HEK293 (cell line): Measurements from ENCODE around the gene CNKSR2.

Experiments used
- CTCF ChIP-seq: fragments of 450-650 bp; formaldehyde crosslinking; IDR thresholded peaks from 2 replicates; pipeline ENCODE4 v1.5.1; 2016; ENCODE audit warnings: missing biosample characterization, missing genetic modification characterization
- KLF7 ChIP-seq: fragments of 450-650 bp; formaldehyde crosslinking; IDR thresholded peaks from 2 replicates; pipeline ENCODE4 v1.5.1; 2016; ENCODE audit warnings: missing biosample characterization, missing genetic modification characterization, borderline replicate concordance
- MYNN ChIP-seq: fragments of 450-650 bp; formaldehyde crosslinking; IDR thresholded peaks from 2 replicates; pipeline ENCODE4 v1.5.1; 2016; ENCODE audit warnings: missing biosample characterization, missing genetic modification characterization, borderline replicate concordance
- PRDM10 ChIP-seq: fragments of 450-650 bp; formaldehyde crosslinking; IDR thresholded peaks from 2 replicates; pipeline ENCODE4 v1.5.1; 2016; ENCODE audit warnings: missing biosample characterization, missing genetic modification characterization
- PRDM4 ChIP-seq: fragments of 450-650 bp; formaldehyde crosslinking; IDR thresholded peaks from 2 replicates; pipeline ENCODE4 v1.5.1; 2017; ENCODE audit warnings: missing biosample characterization, missing genetic modification characterization
- ZBTB49 ChIP-seq: fragments of 450-650 bp; formaldehyde crosslinking; IDR thresholded peaks from 2 replicates; pipeline ENCODE4 v1.5.1; 2016; ENCODE audit warnings: missing biosample characterization, missing genetic modification characterization, low read depth
- ZNF146 ChIP-seq: fragments of 450-650 bp; formaldehyde crosslinking; IDR thresholded peaks from 2 replicates; pipeline ENCODE4 v1.5.1; 2016; ENCODE audit warnings: missing biosample characterization, missing genetic modification characterization
- ZNF184 ChIP-seq: fragments of 450-650 bp; IDR thresholded peaks from 2 replicates; pipeline ENCODE4 v1.5.1; 2018; ENCODE audit warnings: missing biosample characterization, mild to moderate bottlenecking, missing genetic modification characterization
- ZNF266 ChIP-seq: fragments of 450-650 bp; formaldehyde crosslinking; IDR thresholded peaks from 2 replicates; pipeline ENCODE4 v1.5.1; 2016; ENCODE audit warnings: missing biosample characterization, missing genetic modification characterization, low read depth
- ZNF292 ChIP-seq: fragments of 450-650 bp; formaldehyde crosslinking; IDR thresholded peaks from 2 replicates; pipeline ENCODE4 v1.5.1; 2016; ENCODE audit warnings: low read depth, missing biosample characterization, missing genetic modification characterization, borderline replicate concordance
- ZNF426 ChIP-seq: fragments of 450-650 bp; formaldehyde crosslinking; IDR thresholded peaks from 2 replicates; pipeline ENCODE4 v1.5.1; 2017; ENCODE audit warnings: missing biosample characterization, missing genetic modification characterization, mild to moderate bottlenecking, inconsistent platforms, moderate library complexity
- TF ChIP-seq, protein P1 (sequence below): fragments of 450-650 bp; formaldehyde crosslinking; IDR thresholded peaks from 2 replicates; pipeline ENCODE4 v1.5.1; 2016; ENCODE audit warnings: missing biosample characterization, missing genetic modification characterization
- TF ChIP-seq, protein P2 (sequence below): sonication (generic); formaldehyde crosslinking; IDR thresholded peaks from 2 replicates; pipeline ENCODE4 v1.8.1; 2022; ENCODE audit warnings: mild to moderate bottlenecking, moderate library complexity, missing genetic modification reagents

DNA sequence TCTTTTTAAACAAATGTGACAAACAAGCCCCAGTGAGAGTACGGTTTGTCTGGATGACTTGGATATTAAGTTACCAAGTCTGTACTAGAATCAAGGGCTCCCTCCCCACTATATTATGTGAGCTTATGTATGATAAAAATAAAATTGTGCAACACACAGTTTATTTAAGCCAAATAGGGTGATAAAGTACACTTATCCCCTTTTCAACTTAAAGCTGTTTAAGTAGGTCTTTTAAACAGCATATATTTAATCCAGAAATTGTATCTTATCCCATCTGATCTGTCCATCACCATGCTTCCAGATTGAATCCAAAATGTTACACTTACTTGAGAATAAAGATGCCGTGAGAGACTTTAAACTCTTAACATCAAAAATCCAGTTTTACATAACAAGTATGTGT is 285.9 kb downstream of the CNKSR2 start:
- TF ChIP-seq CTCF (tag by site-specific recombination) = no peak
- TF ChIP-seq PRDM4 = no peak
- no peak for TF ChIP-seq ZNF146 (tag by site-specific recombination)
- TF ChIP-seq PRDM10 (tag by site-specific recombination) = no peak
- no peak for TF ChIP-seq ZNF184 (tag by site-specific recombination)
- no peak for TF ChIP-seq ZNF266
- TF ChIP-seq ZBTB49 (tag by site-specific recombination) = no peak
- TF ChIP-seq, protein P1, sequence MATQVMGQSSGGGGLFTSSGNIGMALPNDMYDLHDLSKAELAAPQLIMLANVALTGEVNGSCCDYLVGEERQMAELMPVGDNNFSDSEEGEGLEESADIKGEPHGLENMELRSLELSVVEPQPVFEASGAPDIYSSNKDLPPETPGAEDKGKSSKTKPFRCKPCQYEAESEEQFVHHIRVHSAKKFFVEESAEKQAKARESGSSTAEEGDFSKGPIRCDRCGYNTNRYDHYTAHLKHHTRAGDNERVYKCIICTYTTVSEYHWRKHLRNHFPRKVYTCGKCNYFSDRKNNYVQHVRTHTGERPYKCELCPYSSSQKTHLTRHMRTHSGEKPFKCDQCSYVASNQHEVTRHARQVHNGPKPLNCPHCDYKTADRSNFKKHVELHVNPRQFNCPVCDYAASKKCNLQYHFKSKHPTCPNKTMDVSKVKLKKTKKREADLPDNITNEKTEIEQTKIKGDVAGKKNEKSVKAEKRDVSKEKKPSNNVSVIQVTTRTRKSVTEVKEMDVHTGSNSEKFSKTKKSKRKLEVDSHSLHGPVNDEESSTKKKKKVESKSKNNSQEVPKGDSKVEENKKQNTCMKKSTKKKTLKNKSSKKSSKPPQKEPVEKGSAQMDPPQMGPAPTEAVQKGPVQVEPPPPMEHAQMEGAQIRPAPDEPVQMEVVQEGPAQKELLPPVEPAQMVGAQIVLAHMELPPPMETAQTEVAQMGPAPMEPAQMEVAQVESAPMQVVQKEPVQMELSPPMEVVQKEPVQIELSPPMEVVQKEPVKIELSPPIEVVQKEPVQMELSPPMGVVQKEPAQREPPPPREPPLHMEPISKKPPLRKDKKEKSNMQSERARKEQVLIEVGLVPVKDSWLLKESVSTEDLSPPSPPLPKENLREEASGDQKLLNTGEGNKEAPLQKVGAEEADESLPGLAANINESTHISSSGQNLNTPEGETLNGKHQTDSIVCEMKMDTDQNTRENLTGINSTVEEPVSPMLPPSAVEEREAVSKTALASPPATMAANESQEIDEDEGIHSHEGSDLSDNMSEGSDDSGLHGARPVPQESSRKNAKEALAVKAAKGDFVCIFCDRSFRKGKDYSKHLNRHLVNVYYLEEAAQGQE (tag by site-specific recombination) = no peak
- TF ChIP-seq ZNF292 (tag by site-specific recombination) = no peak
- TF ChIP-seq KLF7 = no peak
- no peak for TF ChIP-seq MYNN (tag by site-specific recombination)
- no peak for TF ChIP-seq ZNF426
- TF ChIP-seq, protein P2, sequence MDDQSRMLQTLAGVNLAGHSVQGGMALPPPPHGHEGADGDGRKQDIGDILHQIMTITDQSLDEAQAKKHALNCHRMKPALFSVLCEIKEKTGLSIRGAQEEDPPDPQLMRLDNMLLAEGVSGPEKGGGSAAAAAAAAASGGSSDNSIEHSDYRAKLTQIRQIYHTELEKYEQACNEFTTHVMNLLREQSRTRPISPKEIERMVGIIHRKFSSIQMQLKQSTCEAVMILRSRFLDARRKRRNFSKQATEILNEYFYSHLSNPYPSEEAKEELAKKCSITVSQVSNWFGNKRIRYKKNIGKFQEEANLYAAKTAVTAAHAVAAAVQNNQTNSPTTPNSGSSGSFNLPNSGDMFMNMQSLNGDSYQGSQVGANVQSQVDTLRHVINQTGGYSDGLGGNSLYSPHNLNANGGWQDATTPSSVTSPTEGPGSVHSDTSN (CRISPR knock-in tag) = no peak
